Measurements from ENCODE around the gene BRD2. TPM values are rescaled to one million over a fixed set of nuclear protein-coding genes. Genes with fewer than 3 reads are reported as not detected.

The BRD2 gene
- total RNA-seq, 1 donor from 2014 or later = 63.4 TPM

DNA sequence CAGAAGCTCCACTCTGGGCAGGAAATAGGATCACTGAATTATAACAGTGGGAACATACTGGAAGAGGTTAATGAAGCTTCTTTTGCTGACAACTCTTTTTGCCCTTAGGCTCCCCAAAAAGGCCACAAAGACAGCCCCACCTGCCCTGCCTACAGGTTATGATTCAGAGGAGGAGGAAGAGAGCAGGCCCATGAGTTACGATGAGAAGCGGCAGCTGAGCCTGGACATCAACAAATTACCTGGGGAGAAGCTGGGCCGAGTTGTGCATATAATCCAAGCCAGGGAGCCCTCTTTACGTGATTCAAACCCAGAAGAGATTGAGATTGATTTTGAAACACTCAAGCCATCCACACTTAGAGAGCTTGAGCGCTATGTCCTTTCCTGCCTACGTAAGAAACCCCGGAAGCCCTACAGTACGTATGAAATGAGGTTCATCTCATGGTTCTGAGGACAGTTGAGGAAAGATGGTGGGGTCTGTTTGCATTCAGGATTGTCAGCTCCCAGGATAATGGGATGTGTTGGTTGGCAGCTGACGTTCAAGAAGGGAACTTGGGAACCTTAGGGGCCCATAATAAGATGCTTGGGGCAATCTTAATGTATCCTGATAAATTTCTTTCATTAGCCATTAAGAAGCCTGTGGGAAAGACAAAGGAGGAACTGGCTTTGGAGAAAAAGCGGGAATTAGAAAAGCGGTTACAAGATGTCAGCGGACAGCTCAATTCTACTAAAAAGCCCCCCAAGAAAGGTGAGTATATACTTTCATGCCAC, 11.5 kb downstream of the BRD2 start:
- Histone ChIP-seq H3K36me3 (peaks cover 72% of the 10 kb centered on the region), H3K27ac (replicated peaks) (no peak overlapping the region), H3K4me3 (no peak overlapping the region), H3K27me3 (ENCODE audit: low read depth) (no peaks in the 10 kb centered on the region), H3K9me3 (replicated peaks) (no peaks in the 10 kb centered on the region), H3K4me1 (peaks cover 78% of the 10 kb centered on the region)
- intact Hi-C loops (cut with micrococcal nuclease) = loop anchor here (5.0 kb wide), 1 partner anchor 93 kb away; no protein-coding TSS in a partner anchor
- no peak for DNase-seq
- TF ChIP-seq, protein P1, sequence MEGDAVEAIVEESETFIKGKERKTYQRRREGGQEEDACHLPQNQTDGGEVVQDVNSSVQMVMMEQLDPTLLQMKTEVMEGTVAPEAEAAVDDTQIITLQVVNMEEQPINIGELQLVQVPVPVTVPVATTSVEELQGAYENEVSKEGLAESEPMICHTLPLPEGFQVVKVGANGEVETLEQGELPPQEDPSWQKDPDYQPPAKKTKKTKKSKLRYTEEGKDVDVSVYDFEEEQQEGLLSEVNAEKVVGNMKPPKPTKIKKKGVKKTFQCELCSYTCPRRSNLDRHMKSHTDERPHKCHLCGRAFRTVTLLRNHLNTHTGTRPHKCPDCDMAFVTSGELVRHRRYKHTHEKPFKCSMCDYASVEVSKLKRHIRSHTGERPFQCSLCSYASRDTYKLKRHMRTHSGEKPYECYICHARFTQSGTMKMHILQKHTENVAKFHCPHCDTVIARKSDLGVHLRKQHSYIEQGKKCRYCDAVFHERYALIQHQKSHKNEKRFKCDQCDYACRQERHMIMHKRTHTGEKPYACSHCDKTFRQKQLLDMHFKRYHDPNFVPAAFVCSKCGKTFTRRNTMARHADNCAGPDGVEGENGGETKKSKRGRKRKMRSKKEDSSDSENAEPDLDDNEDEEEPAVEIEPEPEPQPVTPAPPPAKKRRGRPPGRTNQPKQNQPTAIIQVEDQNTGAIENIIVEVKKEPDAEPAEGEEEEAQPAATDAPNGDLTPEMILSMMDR (IDR thresholded peaks at IDR 0.05; ENCODE audit: borderline replicate concordance) = no peak

DNA sequence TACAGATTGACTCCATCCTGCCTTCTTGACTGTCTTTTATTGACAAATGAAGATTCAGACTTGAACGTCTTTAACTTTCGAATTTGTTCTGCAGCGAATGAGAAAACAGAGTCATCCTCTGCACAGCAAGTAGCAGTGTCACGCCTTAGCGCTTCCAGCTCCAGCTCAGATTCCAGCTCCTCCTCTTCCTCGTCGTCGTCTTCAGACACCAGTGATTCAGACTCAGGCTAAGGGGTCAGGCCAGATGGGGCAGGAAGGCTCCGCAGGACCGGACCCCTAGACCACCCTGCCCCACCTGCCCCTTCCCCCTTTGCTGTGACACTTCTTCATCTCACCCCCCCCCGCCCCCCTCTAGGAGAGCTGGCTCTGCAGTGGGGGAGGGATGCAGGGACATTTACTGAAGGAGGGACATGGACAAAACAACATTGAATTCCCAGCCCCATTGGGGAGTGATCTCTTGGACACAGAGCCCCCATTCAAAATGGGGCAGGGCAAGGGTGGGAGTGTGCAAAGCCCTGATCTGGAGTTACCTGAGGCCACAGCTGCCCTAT, 12.2 kb downstream of the BRD2 start:
- Histone ChIP-seq H3K27ac (replicated peaks) (no peak overlapping the region), H3K36me3 (peaks cover 65% of the 10 kb centered on the region)

DNA sequence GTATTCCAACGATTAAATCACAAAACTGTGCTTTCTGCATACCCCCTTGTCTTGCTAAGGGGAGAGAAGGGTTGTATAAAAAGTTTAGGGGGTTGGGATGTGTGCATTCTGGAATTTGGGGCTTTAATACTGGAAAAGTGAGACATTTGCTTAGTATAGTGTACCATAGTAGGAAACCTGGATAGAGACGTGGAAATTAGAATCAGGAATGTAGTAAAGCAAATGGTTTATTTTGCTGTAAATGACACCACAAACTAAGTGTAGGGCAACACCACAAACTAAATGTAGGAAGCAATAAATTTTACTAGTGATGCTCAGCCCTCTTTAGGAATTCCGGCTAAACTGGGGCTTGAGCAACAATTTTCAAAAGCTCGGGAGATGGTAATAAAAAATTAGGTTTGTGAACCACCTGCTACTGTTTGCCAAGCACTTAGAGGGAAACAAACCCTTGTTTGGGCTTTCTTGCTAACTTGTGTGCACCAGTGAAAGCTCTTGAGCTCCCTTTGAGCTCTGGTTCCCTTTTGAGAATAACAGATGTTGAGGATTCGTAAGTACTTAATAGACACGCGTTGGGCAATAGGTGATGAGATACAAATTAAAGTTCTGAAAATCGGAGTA, 13.8 kb downstream of the BRD2 start:
- Histone ChIP-seq H3K27me3 (ENCODE audit: low read depth) (no peaks in the 10 kb centered on the region), H3K36me3 (peaks cover 49% of the 10 kb centered on the region), H3K9me3 (replicated peaks) (no peaks in the 10 kb centered on the region), H3K27ac (replicated peaks) (peak overlapping the region; percentile 9), H3K4me3 (no peak overlapping the region), H3K4me1 (peaks cover 55% of the 10 kb centered on the region)
- intact Hi-C loops (cut with micrococcal nuclease) = loop anchor here (5.0 kb wide), 1 partner anchor 95 kb away; no protein-coding TSS in a partner anchor
- no peak for DNase-seq
- TF ChIP-seq, protein P1 (IDR thresholded peaks at IDR 0.05; ENCODE audit: borderline replicate concordance) = no peak

More for the DNA sequence above, 12.2 kb downstream of the BRD2 start:
- intact Hi-C loops (cut with micrococcal nuclease) = loop anchor here (5.0 kb wide), 1 partner anchor 93 kb away; no protein-coding TSS in a partner anchor
- TF ChIP-seq, protein P1 (IDR thresholded peaks at IDR 0.05; ENCODE audit: borderline replicate concordance) = no peak
- DNase-seq = no peak
- Histone ChIP-seq H3K9me3 (replicated peaks) (no peaks in the 10 kb centered on the region), H3K4me3 (no peak overlapping the region), H3K4me1 (peaks cover 71% of the 10 kb centered on the region), H3K27me3 (ENCODE audit: low read depth) (no peaks in the 10 kb centered on the region)

GRCh38 chr6:32982702-32983492, 14.5 kb downstream of the BRD2 start:
- H3K4me3 ChIP-seq = no peak overlapping the region
- peaks cover 48% of the 10 kb centered on the region for H3K4me1 ChIP-seq
- DNase-seq = no peak
- no peaks in the 10 kb centered on the region for H3K9me3 ChIP-seq (replicated peaks)
- TF ChIP-seq, protein P1 (IDR thresholded peaks at IDR 0.05; ENCODE audit: borderline replicate concordance) = no peak
- no peak overlapping the region for H3K27ac ChIP-seq (replicated peaks)
- peaks cover 42% of the 10 kb centered on the region for H3K36me3 ChIP-seq
- intact Hi-C loops (cut with micrococcal nuclease) = loop anchor here (5.0 kb wide), 1 partner anchor 96 kb away; no protein-coding TSS in a partner anchor
- H3K27me3 ChIP-seq (ENCODE audit: low read depth) = no peaks in the 10 kb centered on the region

DNA sequence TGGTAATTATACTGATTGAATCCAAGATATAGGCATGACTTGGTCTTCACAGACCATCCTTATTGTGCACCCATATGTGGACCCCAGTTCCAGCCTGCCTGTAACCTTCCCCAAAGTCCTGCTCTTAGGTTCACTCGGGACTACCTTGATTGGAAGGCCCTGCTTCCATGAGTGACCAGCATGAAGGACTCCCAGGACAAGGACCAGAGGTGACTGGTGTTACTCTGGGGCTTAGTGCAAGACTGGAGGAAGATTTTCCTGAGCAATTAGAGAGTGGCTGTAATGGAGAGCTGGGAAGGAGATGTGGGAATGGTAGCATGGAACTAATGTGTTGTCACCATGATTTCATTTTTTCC, 15.1 kb downstream of the BRD2 start:
- TF ChIP-seq, protein P1 (IDR thresholded peaks at IDR 0.05; ENCODE audit: borderline replicate concordance) = no peak
- no peak overlapping the region for H3K27ac ChIP-seq (replicated peaks)
- H3K4me1 ChIP-seq = peaks cover 42% of the 10 kb centered on the region
- DNase-seq = no peak
- no peaks in the 10 kb centered on the region for H3K27me3 ChIP-seq (ENCODE audit: low read depth)
- H3K9me3 ChIP-seq (replicated peaks) = no peaks in the 10 kb centered on the region
- intact Hi-C loops (cut with micrococcal nuclease) = loop anchor here (5.0 kb wide), 1 partner anchor 96 kb away; no protein-coding TSS in a partner anchor
- peaks cover 36% of the 10 kb centered on the region for H3K36me3 ChIP-seq
- H3K4me3 ChIP-seq = no peak overlapping the region
